GM10248 (cell line): Measurements from ENCODE around the gene WBP1.

Source experiments
- CTCF ChIA-PET: fragments of 300-600 bp; sonication (Branson Sonifier 250); formaldehyde crosslinking; extraction: SDS; loops from one replicate; lab custom pipeline; 2021; ENCODE audit warnings: antibody characterized with exemption; lab: Yijun Ruan, JAX
- POLR2A ChIA-PET: fragments of 350-650 bp; sonication (Branson Sonifier 250); formaldehyde crosslinking; extraction: SDS; loops from one replicate; lab custom pipeline; 2020; ENCODE audit warnings: antibody characterized with exemption; lab: Yijun Ruan, JAX
- DNase-seq: peaks from one replicate; pipeline ENCODE4 v3.0.0; 2012; ENCODE audit errors: extremely low spot score
- CTCF ChIP-seq: IDR thresholded peaks from 2 replicates; pipeline ENCODE4 v1.5.1; 2012; ENCODE audit warnings: mild to moderate bottlenecking, low read depth; ENCODE audit errors: extremely low read depth, missing control alignments, control extremely low read depth

WBP1 gene

GRCh38 chr2:74426181-74426758 is 32.0 kb upstream of the WBP1 start:
- CTCF ChIA-PET, result interaction anchor here (2.9 kb wide), 1 partner anchor 14 kb away, joined by 9 read pairs; no protein-coding TSS in a partner anchor
- TF ChIP-seq CTCF, result no peak
- no peak for DNase-seq
- POLR2A ChIA-PET, result no interaction called here

- POLR2A ChIA-PET, result no interaction called here
Measured at GRCh38 chr2:74427551-74427950, 30.7 kb upstream of the WBP1 start.

GRCh38 chr2:74428675-74429074 is 29.6 kb upstream of the WBP1 start:
- ChIA-PET POLR2A (no interaction called here), CTCF (interaction anchor here (3.4 kb wide), 1 partner anchor 12 kb away, joined by 16 read pairs; the partner anchor contains the start of gene RTKN)
- no peak for TF ChIP-seq CTCF
- no peak for DNase-seq

More at GRCh38 chr2:74427551-74427950, 30.7 kb upstream of the WBP1 start:
- no peak for DNase-seq
- CTCF ChIA-PET, result interaction anchor here (3.4 kb wide), 1 partner anchor 13 kb away, joined by 16 read pairs; the partner anchor contains the start of gene RTKN
- TF ChIP-seq CTCF, result no peak

GRCh38 chr2:74429487-74430451 is 28.5 kb upstream of the WBP1 start:
- no peak for DNase-seq
- CTCF ChIA-PET, result interaction anchor here (1.0 to 3.4 kb wide), 2 partner anchors 11 to 38 kb away, joined by 3 to 16 read pairs; partner anchors contain the start of gene RTKN
- POLR2A ChIA-PET, result no interaction called here
- TF ChIP-seq CTCF, result no peak

DNA sequence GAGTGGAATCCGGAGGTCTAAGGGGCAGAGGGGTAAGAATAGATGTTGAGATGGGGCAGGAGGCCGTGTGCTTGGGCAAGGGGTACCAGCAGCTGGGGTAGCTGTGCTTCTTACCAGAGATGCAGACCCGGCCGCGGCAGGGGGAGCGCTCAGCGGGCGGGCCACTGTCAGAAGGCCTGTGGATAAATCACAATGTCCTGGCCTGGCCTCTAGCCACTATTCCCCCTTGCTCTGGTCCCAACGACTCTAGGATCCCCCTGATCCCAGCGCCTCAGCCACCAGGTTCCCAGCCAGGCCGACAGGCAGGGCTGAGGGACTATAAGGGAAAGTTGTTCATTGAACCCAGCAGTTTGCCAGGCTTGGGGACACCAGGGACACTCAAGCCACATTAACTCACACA is 27.7 kb upstream of the WBP1 start:
- DNase-seq, result no peak
- ChIA-PET CTCF (interaction anchor here (3.4 kb wide), 1 partner anchor 10 kb away, joined by 16 read pairs; the partner anchor contains the start of gene RTKN), POLR2A (no interaction called here)
- no peak for TF ChIP-seq CTCF

- no peak for TF ChIP-seq CTCF
- CTCF ChIA-PET, result interaction anchor here (0.7 to 1.1 kb wide), 2 partner anchors 9 to 101 kb away, joined by 3 read pairs; no protein-coding TSS in a partner anchor
- DNase-seq, result no peak
- POLR2A ChIA-PET, result no interaction called here
Measured at GRCh38 chr2:74436111-74436805, 22.0 kb upstream of the WBP1 start.
